GM19351 (cell line): ENCODE data around the gene KRIT1.

ENCODE experiments used
- ATAC-seq: cut with Tn5 transposase; IDR thresholded peaks from one replicate; pipeline ENCODE4 v1.9.1; 2021; ENCODE audit warnings: mild to moderate bottlenecking, moderate library complexity; ENCODE audit not compliant: unreplicated experiment

Gene KRIT1

GRCh38 chr7:92156990-92157389 lies 88.7 kb downstream of the KRIT1 start:
- no peak for ATAC-seq

GRCh38 chr7:92155108-92155739 lies 90.5 kb downstream of the KRIT1 start:
- no peak for ATAC-seq

- ATAC-seq, result no peak
Measured at GRCh38 chr7:92150450-92151017, 95.2 kb downstream of the KRIT1 start.

- ATAC-seq, result no peak
Measured at GRCh38 chr7:92149736-92150239, 95.9 kb downstream of the KRIT1 start.
